GM10266 (cell line): Measurements from ENCODE around the gene WDR36.
"Not testable (repeated sequence)": the region's sequence is repeated elsewhere in the genome, so short reads cannot be mapped to it uniquely, and the experiment has no call there.

Experiments
- DNase-seq: peaks from one replicate; pipeline ENCODE4 v3.0.0; 2012; ENCODE audit errors: extremely low spot score
- TF ChIP-seq, protein P1 (sequence below): IDR thresholded peaks from 2 replicates; pipeline ENCODE4 v1.5.1; 2012; ENCODE audit warnings: mild to moderate bottlenecking, low read depth; ENCODE audit not compliant: control insufficient read depth, insufficient read depth; ENCODE audit errors: missing control alignments

The WDR36 gene

DNA sequence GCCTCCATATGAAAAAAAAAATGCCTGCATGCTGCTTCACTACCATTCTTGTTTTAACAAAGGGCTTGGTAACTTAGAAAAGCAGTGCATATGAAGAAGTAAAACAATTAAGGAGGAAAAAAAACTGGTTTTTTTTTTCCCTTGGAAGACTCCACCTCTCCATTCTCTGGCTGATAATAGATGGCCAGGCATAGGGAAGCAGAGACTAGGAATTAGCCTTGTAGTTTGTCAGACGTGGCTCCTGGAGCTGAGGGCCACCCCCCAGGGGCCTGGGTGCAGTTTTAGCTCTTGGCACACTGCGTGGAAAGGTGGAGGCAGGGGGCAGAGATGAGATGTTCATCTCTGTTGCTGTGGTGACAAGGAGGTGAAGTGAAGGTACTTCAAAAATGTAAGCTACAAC is 42.7 kb downstream of the WDR36 start:
- DNase-seq = no peak
- TF ChIP-seq, protein P1, sequence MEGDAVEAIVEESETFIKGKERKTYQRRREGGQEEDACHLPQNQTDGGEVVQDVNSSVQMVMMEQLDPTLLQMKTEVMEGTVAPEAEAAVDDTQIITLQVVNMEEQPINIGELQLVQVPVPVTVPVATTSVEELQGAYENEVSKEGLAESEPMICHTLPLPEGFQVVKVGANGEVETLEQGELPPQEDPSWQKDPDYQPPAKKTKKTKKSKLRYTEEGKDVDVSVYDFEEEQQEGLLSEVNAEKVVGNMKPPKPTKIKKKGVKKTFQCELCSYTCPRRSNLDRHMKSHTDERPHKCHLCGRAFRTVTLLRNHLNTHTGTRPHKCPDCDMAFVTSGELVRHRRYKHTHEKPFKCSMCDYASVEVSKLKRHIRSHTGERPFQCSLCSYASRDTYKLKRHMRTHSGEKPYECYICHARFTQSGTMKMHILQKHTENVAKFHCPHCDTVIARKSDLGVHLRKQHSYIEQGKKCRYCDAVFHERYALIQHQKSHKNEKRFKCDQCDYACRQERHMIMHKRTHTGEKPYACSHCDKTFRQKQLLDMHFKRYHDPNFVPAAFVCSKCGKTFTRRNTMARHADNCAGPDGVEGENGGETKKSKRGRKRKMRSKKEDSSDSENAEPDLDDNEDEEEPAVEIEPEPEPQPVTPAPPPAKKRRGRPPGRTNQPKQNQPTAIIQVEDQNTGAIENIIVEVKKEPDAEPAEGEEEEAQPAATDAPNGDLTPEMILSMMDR = no peak

DNA sequence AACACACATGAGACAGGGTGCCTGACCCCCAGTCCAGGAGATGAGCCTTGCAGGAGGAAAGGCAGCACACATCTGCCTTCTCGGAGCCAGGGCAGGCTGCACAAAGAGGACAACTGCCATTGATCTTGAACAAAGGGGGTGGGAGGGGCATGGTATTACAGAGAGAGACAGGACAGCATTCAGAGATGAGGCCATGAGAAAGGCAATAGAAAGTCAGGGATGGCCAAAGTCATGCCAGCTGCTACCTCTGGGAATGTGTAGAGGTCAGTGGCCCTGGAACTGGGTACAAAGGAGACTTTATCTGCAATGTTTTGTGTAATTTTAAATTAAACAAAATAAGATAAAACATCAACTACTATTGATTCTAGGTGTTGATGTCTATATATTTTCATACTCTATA is 43.2 kb downstream of the WDR36 start:
- TF ChIP-seq, protein P1 = no peak
- no peak for DNase-seq

DNA sequence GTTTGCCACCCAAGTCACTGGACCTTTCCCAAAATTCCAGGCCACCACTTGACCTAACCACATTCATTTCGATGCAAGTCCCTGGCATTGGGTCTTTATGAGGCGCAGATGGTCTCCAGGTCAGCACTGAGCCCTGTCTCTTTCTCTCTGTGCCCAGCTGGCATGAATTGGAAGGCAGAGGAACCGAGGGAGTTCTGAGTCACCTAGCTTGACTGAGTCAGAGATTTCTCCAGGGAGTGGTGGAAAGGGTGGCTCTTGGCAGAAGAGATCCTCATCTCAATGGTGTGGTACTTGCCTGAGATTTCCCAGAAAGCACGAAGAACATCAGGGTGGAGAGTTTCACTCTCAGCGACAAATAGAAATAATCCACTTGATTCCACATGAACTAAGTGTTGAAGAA is 43.8 kb downstream of the WDR36 start:
- TF ChIP-seq, protein P1 = no peak
- DNase-seq = no peak

DNA sequence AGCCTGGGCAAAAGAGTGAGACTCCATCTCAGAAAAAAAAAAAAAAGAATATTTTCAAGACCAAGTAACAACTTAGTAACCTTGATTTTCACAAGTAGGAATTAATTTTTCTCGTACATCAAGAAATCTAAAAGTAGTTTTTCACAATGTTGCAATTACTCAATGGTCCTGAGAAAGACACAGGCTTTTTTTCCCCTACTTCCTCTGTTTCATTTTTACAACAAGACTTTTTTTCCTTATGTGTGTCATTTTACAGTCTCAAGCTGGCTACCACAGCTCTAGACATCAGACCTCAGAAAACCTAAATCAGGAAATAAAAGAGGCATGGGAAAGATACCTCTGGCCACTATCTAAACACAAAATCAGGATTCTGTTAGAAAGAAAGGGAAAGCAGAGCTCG is 45.9 kb downstream of the WDR36 start:
- DNase-seq = no peak
- TF ChIP-seq, protein P1 = no peak

DNA sequence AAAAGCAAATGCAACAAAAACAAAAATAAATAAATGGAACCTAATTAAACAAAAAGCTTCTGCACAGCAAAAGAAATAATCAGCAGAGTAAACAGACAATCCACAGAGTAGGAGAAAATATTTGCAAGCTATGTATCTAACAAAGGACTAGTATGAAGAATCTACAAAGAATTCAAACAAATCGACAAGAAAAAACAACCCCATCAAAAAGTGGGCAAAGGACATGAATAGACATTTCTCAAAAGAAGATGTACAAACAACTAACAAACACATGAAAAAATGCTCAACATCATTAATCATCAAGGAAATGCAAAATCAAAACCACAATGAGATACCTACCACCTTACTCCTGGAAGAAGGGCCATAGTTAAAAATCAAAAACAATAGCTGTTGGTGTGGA is 49.3 kb downstream of the WDR36 start:
- DNase-seq = not testable (repeated sequence)

DNA sequence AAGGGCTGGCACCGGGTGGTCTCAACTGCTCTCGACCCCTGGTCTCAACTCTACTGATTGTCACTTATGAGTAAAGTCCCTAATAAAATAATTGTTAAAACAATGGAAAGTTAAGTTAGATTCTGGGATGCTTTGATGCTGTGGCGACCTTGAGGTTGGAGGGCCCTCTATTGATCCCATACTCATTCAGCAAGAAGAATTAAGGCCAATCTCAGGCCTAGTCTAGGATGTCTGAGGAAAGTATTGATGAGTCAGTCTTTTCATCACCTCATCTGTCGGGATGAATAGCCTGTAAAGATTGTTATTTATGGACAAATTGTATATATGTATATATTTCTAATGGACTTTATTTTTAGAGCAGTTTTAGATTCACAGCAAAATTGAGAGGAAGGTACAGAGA is 50.8 kb downstream of the WDR36 start:
- no peak for DNase-seq
- TF ChIP-seq, protein P1 = no peak

DNA sequence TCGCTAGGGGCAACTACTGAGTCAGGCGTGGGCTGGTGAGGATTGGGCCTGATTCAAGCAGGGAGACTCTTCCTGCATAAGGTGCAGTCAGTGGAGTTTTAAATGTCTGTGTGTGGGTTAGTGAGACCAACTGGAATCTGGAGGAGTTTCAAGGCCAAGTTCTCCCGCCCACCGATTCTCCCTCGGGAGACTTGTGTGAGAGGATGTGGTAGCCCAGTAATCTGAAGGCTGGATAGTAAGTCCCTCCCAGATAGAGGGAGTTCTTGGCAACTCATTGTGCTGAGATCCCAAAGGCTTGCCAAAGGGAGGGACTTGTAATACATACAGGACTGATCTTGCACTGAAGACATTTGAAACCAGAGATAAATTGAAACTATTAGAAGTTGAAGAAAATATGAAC is 51.8 kb downstream of the WDR36 start:
- TF ChIP-seq, protein P1 = no peak
- no peak for DNase-seq

DNA sequence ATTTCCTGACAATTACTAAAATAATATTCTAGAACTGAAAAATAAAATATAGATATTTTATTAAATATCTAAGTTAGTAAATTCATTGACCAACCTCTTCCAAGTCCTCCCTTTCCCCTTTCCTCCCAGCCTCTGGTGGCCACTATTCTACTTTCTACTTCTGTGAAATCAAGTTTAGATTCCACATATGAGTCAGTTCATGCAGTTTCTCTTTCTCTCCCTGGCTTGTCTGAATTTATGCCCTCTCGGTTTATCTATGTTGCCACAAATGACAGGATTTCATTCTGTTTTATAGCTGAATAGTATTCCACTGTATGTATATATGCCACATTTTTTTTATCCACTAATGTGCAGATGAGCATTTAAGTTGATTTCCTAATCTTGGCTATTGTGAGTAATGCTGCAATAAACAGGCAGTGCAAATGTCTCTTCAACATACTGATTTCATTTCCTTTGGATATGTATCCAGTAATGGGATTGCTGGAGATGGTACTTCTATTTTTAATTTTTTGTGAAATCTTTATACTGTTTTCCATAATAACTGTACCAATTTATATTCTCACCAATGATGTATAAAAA is 52.3 kb downstream of the WDR36 start:
- TF ChIP-seq, protein P1 = no peak
- DNase-seq = peak; percentile 35
